Left ventricle myocardium superior (tissue), 1 donor: Measurements from ENCODE around the gene DDX49. TPM values are rescaled to one million over a fixed set of nuclear protein-coding genes. Genes with fewer than 3 reads are reported as not detected.

Experiments used
- ATAC-seq: fragments of 200-7000 bp; cut with Tn5 transposase; one replicate; pipeline ENCODE4 v1.9.1; 2020; ENCODE audit warnings: mild to moderate bottlenecking, moderate library complexity
- DNase-seq: peaks from one replicate; pipeline ENCODE4 v3.0.0-alpha.2; 2020
- intact Hi-C: fragments of 100-400 bp; cut with micrococcal nuclease; formaldehyde crosslinking; loops from one replicate; pipeline ENCODE4 v1.11.0; 2022
- long read RNA-seq: library from polyadenylated mRNA; unstranded; transcript quantifications from one replicate; pipeline ENCODE4 v2.0.0, GENCODE V29; 2021
- total RNA-seq: library from RNA; stranded (reverse); fragmentation: NEBNext Ultra II Directional; extraction: Animal tissue kit (Norgen Biotek cat#: 25700); gene quantifications from one replicate; pipeline ENCODE4 v1.2.1, GENCODE V29; 2021
- donor health status: DM: no; HTN: yes; CAD: no; lungs with severe emphysema.

The DDX49 gene, protein sequence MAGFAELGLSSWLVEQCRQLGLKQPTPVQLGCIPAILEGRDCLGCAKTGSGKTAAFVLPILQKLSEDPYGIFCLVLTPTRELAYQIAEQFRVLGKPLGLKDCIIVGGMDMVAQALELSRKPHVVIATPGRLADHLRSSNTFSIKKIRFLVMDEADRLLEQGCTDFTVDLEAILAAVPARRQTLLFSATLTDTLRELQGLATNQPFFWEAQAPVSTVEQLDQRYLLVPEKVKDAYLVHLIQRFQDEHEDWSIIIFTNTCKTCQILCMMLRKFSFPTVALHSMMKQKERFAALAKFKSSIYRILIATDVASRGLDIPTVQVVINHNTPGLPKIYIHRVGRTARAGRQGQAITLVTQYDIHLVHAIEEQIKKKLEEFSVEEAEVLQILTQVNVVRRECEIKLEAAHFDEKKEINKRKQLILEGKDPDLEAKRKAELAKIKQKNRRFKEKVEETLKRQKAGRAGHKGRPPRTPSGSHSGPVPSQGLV
- 22.2 TPM for total RNA-seq
- long read RNA-seq, transcript DDX49-201 (13 exons, 1,830 nt) = major isoform, 32 of 53 reads
- long read RNA-seq, partial matches to known transcripts = 4 of 53 reads
- long read RNA-seq, other reads (novel, unspliced or antisense) = 8 of 53 reads

- intact Hi-C loops = no loop called here
- DNase-seq (peak; percentile 98), ATAC-seq (peak; percentile 99)
Observed at GRCh38 chr19:18919086-18919899, at the start of gene DDX49, which contains the start of gene COPE. DDX49 (plus strand) TSS chr19:18919715; CDS start chr19:18919742, 27 bp downstream. COPE (minus strand) TSS chr19:18919387; CDS start chr19:18919348, 39 bp downstream.

- ATAC-seq = no peak
- intact Hi-C loops = no loop called here
- DNase-seq = no peak
Observed at GRCh38 chr19:18869781-18870530, 49.6 kb upstream of the DDX49 start.

DNA sequence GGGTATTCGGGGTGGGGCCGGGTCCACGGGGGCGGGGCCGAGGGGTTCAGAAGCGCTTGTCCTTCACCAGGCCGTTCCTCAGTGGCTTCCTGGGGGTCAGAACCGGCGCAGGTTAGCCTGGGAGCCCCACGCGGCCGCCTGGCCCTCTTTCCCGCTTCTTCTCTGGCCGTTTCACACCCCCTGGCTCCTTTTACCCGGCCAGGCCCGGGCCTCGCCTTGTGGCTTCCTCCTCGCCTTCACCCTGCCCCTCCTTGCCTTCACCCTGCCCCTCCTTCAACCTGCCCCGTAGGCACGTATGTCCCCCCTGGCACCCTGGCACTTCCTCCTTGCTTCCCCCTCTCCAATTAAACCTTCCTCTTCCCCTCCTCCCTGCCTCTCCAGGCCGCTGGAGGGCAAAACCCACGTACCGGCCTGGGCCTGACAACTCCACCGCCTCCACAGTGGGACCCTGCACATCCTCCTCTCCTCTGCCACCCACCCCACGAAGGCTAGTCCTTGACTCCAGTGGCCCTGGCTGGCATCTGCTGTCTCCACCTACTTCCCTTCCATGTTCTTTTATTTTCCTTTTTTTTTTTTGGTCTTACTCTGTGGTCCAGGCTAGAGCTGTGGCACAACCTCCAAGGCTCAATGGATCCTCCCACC, 48.9 kb upstream of the DDX49 start:
- ATAC-seq (no peak), DNase-seq (no peak)
- intact Hi-C loops = no loop called here

GRCh38 chr19:18871543-18871942, 48.0 kb upstream of the DDX49 start:
- no peak for DNase-seq
- no peak for ATAC-seq
- intact Hi-C loops = no loop called here

GRCh38 chr19:18875726-18876125, 43.8 kb upstream of the DDX49 start:
- DNase-seq (no peak), ATAC-seq (no peak)
- intact Hi-C loops = no loop called here

DNA sequence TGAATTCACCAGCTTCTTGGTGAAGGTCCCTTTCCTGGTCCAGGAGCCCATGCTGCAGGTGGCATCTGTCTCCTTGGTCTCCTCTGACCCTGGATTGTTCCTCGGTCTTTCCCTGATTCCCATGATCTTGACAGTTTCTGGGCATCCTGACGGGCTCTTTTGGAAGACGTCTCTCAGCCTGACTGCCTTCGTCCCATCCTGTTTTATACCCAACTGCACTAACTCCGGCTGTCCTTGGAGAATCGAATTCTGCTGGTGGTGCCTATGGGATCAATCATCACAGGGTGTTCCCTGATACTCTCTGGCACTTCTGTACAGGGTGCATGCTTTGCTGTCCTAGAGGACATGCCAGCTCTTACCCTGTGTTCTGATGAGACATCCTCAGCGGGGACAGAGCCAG, 42.6 kb upstream of the DDX49 start:
- ATAC-seq (no peak), DNase-seq (no peak)
- intact Hi-C loops = no loop called here

- DNase-seq (no peak), ATAC-seq (no peak)
- intact Hi-C loops = no loop called here
Observed at GRCh38 chr19:18878058-18878797, 41.3 kb upstream of the DDX49 start.

DNA sequence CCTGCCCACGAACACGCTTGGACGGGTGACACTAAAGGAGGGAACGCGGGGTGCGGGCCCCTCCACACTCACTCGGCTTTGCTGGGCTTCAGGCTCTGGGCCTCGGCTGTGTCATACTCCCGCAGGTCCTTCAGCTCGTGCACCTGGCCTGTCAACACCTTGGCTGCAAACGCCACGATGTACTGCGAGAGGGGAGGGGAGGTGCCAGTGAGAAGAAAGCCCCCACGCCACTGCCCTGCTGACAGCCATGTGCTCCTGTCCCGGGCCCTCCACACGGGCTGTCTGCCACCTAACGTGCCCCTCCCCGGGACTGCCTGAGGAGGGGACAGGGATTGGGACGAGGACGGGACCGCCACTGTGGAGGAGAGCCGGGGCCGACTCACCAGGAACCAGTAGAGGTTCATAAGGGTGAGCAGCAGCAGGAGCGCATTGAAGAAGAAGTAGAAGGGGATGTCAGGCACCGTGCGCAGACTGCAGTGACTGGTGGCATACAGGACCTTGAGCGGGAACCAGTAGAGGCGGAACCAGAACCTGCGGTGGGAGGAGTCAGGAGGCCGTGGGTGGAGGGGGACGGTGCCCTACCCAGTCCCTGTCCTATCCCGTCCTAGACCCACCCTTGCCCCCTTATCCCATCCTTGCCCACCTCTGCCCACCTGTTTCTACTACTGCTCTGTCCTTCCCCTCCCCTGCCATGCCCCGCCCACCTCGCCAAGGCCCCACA, 40.5 kb upstream of the DDX49 start:
- DNase-seq (no peak), ATAC-seq (no peak)
- intact Hi-C loops = no loop called here

GRCh38 chr19:18879579-18880373, 39.7 kb upstream of the DDX49 start:
- no peak for DNase-seq
- ATAC-seq = peak; percentile 22
- intact Hi-C loops = no loop called here

DNA sequence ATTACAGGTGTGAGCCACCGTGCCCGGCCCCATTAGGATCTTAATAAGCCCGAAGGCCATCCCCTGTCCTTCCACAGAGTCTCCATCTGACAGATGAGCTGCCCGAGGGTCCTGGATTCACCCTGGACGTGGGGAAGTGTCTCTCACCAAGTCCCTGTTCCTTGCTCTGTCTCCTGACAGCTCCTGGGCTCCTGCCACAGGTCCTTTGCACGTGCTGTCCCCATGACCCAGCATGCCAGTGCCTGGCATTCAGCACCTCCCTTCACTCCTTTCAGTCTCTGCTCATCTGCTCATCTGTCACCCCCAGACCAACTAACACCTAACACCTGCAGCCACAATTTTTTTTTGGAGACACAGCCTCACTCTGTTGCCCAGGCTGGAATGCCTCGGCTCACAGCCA, 38.0 kb upstream of the DDX49 start:
- intact Hi-C loops = no loop called here
- DNase-seq (no peak), ATAC-seq (no peak)

- DNase-seq (no peak), ATAC-seq (no peak)
- intact Hi-C loops = no loop called here
Observed at GRCh38 chr19:18883526-18884304, 35.8 kb upstream of the DDX49 start.

DNA sequence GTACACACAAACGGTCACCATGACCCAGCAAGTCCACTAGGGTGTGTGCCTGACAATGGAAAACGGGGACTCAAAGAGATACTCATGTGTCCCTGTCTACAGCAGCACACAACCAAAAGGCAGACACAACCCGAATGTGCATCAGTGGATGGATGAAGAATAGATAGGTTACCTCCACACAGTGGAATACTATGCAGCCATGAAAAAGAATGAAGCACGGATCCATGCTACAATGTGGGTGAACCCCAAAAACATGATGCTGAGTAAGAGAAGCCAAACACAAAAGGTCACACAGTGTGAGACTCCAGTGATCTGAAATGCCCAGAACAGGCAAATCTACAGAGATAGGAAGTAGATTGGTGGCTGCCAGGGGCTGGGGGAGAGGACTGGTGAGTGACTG, 32.5 kb upstream of the DDX49 start:
- ATAC-seq = no peak

DNA sequence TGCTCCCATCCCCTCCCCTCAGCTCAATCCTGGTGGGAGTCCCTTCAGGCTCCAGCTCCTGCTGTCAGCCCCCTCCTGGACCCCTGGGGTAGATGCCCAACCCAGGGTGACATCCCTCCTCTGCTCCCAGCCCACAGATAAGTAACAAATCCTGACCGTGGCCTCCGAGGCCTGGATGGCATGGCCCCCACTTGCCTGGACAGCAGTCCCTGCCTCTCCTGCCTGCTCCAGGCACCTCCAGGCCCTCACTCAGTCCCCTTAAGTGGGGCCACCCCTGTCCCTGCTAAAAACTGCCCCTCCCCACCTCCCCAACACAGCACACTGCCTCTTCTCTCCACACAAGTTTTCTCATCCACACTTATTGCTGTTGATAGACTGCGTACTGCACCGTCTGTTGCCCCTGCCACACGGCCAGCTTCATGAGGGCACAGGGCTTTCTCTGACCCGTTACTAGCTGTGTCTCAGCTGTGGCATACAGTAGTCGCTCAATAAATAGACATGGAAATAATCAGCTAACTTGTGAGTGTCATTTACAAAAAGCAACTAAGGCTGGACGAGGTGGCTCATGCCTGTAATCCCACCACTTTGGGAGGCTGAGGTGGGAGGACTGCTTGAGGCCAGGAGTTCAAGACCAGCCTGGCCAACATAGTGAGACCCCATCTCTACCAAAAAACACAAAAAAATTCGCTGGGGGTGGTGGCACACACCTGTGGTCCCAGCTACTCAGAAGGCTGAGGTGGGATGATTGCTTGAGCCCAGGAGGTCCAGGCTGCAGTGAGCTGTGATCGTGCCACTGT, 29.4 kb upstream of the DDX49 start:
- DNase-seq = no peak
- ATAC-seq = no peak
- intact Hi-C loops = no loop called here

More for the DNA sequence above, 32.5 kb upstream of the DDX49 start:
- no peak for DNase-seq
- intact Hi-C loops = no loop called here

- DNase-seq = no peak
- intact Hi-C loops = no loop called here
- ATAC-seq = peak; percentile 12
Observed at GRCh38 chr19:18893587-18894253, 25.8 kb upstream of the DDX49 start.
